ENCODE results near the gene GABBR2. TPM values are rescaled to one million over a fixed set of nuclear protein-coding genes. Genes with fewer than 3 reads are reported as not detected.

The GABBR2 gene
- total and polyA plus RNA-seq, 2 of the 8 experiments (the other 6 are each of a cell fraction or from before 2014, with no cell fraction given) = 0.50 to 1.2 TPM

GRCh38 chr9:98516897-98517503, 191.7 kb downstream of the GABBR2 start:
- Histone ChIP-seq H3K4me2 (ENCODE audit: insufficient read depth in 1 of 2, low read depth in 2 of 2, low read length in 2 of 2) (no peak overlapping the region), H2BK120ac (replicated peaks; ENCODE audit: low read depth, low read length) (no peak overlapping the region), H2AFZ (ENCODE audit: low read length) (no peak overlapping the region), H3K27ac (ENCODE audit: low read depth, low read length) (no peak overlapping the region), H3K79me1 (ENCODE audit: low read depth, low read length) (no peaks in the 10 kb centered on the region), H3K56ac (replicated peaks; ENCODE audit: insufficient read length, low read depth, low read length) (no peak overlapping the region), H4K91ac (replicated peaks; ENCODE audit: insufficient read length, low read length) (no peak overlapping the region), H2AK5ac (ENCODE audit: low read depth, low read length) (no peak overlapping the region), H4K5ac (ENCODE audit: insufficient read length, low read depth, low read length) (no peak overlapping the region), H3K4me3 (ENCODE audit: extremely low read depth in 1 of 4, insufficient read depth in 2 of 4, low read depth in 3 of 4, low read length in 4 of 4) (no peak overlapping the region), H3K4ac (replicated peaks; ENCODE audit: insufficient read length, low read depth, low read length) (no peak overlapping the region), H3K23me2 (ENCODE audit: low read depth, low read length) (no peaks in the 10 kb centered on the region), H3K9me3 (ENCODE audit: insufficient read depth in 2 of 2, low read depth in 1 of 2, low read length in 1 of 2) (no peaks in the 10 kb centered on the region), H2BK5ac (ENCODE audit: low read depth, low read length) (no peak overlapping the region), H3K18ac (ENCODE audit: extremely low read depth, low read length) (no peak overlapping the region), H4K20me1 (replicated peaks in 1 of 2; ENCODE audit: control insufficient read depth in 1 of 2, insufficient read depth in 2 of 2, low read length in 2 of 2) (peaks cover 0 to 2% of the 10 kb centered on the region in 2 experiments), H2BK20ac (ENCODE audit: low read length) (no peak overlapping the region), H3K36me3 (ENCODE audit: control insufficient read depth in 2 of 4, insufficient read depth in 4 of 4, low read length in 3 of 4) (no peaks in the 10 kb centered on the region), H3K79me2 (ENCODE audit: control insufficient read depth in 1 of 2, insufficient read depth in 2 of 2, low read length in 2 of 2) (no peaks in the 10 kb centered on the region), H3K23ac (ENCODE audit: insufficient read length) (no peak overlapping the region), H3K14ac (ENCODE audit: insufficient read length) (no peak overlapping the region), H2BK15ac (ENCODE audit: low read length) (no peak overlapping the region), H3K4me1 (replicated peaks in 1 of 4; ENCODE audit: control insufficient read depth in 3 of 4, insufficient read depth in 4 of 4, low read length in 3 of 4) (no peaks in the 10 kb centered on the region), H2BK12ac (ENCODE audit: low read depth, low read length) (no peak overlapping the region), H4K8ac (ENCODE audit: extremely low read depth, insufficient read depth, low read length) (no peak overlapping the region), H3K9ac (replicated peaks in 1 of 4; ENCODE audit: extremely low read depth in 1 of 4, low read depth in 3 of 4, low read length in 3 of 4) (no peak overlapping the region), H3K27me3 (replicated peaks in 1 of 4; ENCODE audit: control insufficient read depth in 3 of 4, extremely low read depth in 1 of 4, insufficient read depth in 3 of 4, low read length in 3 of 4) (no peaks in the 10 kb centered on the region)
- FAIRE-seq (no peak), DNase-seq (ENCODE audit: low read depth in 1 of 2, low spot score in 2 of 2) (no peak)
- TF ChIP-seq KDM4A (IDR thresholded peaks at IDR 0.05; ENCODE audit: low read depth, low read length, severe bottlenecking) = no peak
- no peak for TF ChIP-seq HDAC2 (IDR thresholded peaks at IDR 0.05; ENCODE audit: borderline replicate concordance in 1 of 2, low read depth in 2 of 2, low read length in 2 of 2)
- TF ChIP-seq GABPA (IDR thresholded peaks at IDR 0.05; ENCODE audit: borderline replicate concordance, insufficient read depth, low read length) = no peak
- no peak for TF ChIP-seq EP300 (IDR thresholded peaks at IDR 0.05; ENCODE audit: borderline replicate concordance in 1 of 2, low read depth in 2 of 2, low read length in 2 of 2)
- TF ChIP-seq SIRT6 (IDR thresholded peaks at IDR 0.05; ENCODE audit: low read length) = no peak
- no peak for TF ChIP-seq TAF1 (IDR thresholded peaks at IDR 0.05; ENCODE audit: low read depth, low read length)
- TF ChIP-seq PHF8 (conservative IDR thresholded peaks at IDR 0.05; ENCODE audit: low read depth, low read length) = no peak
- ChIA-PET POLR2A (ENCODE audit: partially characterized antibody) (interaction anchor here (1.4 kb wide), 1 partner anchor 12 kb away, joined by 3 read pairs; no protein-coding TSS in a partner anchor), CTCF (ENCODE audit: partially characterized antibody) (interaction anchor here (0.7 to 2.1 kb wide), 6 partner anchors 11 to 474 kb away, joined by 3 to 7 read pairs (median 4); no protein-coding TSS in a partner anchor)
- 85% methylated on average over 9 of the region's 9 CpGs; no CpG with 5 or more reads in 1 of the 2 experiments for WGBS, 2 experiments (ENCODE audit: extremely low coverage in 1 of 2, insufficient coverage in 1 of 2, insufficient read length in 1 of 2, insufficient replicate concordance in 2 of 2, low coverage in 1 of 2, low lambda C conversion rate in 2 of 2, missing lambda C conversion rate in 1 of 2)

All from H1 (cell line).